Heart left ventricle (tissue), 16 donors: ENCODE results near the gene TMCO6. TPM values are rescaled to one million over a fixed set of nuclear protein-coding genes. Genes with fewer than 3 reads are reported as not detected.

ENCODE experiments used
- ATAC-seq, 4 donors: fragments of 200-7000 bp; cut with Tn5 transposase; one replicate each; pipeline ENCODE4 v1.9.1; 2020 to 2022; ENCODE audit warnings: moderate library complexity in 4 of 4, mild to moderate bottlenecking in 3 of 4, moderate number of reproducible peaks in 1 of 4
- DNase-seq, 5 donors: peaks; one replicate each; pipeline ENCODE4 v3.0.0-alpha.2; 2020
- H3K27ac ChIP-seq, 12 donors: fragments of 200-600 bp; sonication (generic) in 4 of 12; one replicate each; pipeline versions ENCODE4 v1.5.0 to v1.8.0; 2016 to 2022; ENCODE audit warnings: mild to moderate bottlenecking in 2 of 12
- H3K27me3 ChIP-seq, 9 donors: fragments of 200-600 bp; sonication (generic) in 2 of 9; one replicate each; pipeline versions ENCODE4 v1.5.1 to v1.8.0; 2016 to 2022; ENCODE audit warnings: mild to moderate bottlenecking in 3 of 9
- H3K36me3 ChIP-seq, 9 donors: fragments of 200-600 bp; sonication (generic) in 2 of 9; one replicate each; pipeline versions ENCODE4 v1.5.0 to v1.8.0; 2018 to 2022; ENCODE audit warnings: mild to moderate bottlenecking in 2 of 9
- H3K4me1 ChIP-seq, 12 donors: fragments of 200-600 bp; sonication (generic) in 4 of 12; one replicate each; pipeline versions ENCODE4 v1.5.0 to v1.8.0; 2016 to 2022; ENCODE audit warnings: mild to moderate bottlenecking in 3 of 12
- H3K4me3 ChIP-seq, 12 donors: fragments of 200-600 bp; sonication (generic) in 4 of 12; one replicate each; pipeline versions ENCODE4 v1.5.0 to v1.8.0; 2017 to 2022; ENCODE audit warnings: mild to moderate bottlenecking in 9 of 12, moderate library complexity in 4 of 12
- H3K9me3 ChIP-seq, 12 donors: fragments of 200-600 bp; sonication (generic) in 4 of 12; one replicate each; pipeline versions ENCODE4 v1.5.0 to v1.8.0; 2016 to 2022; ENCODE audit warnings: mild to moderate bottlenecking in 1 of 12
- CTCF ChIP-seq, 12 donors: fragments of 200-600 bp; sonication (generic) in 4 of 12; IDR thresholded peaks; one replicate each; pipeline versions ENCODE4 v1.5.0 to v1.8.0; 2018 to 2022; ENCODE audit warnings: antibody characterized with exemption in 12 of 12, mild to moderate bottlenecking in 5 of 12
- POLR2A ChIP-seq, 2 donors: fragments of 450-650 bp; IDR thresholded peaks; one replicate each; pipeline ENCODE4 v1.6.1; 2017; ENCODE audit warnings: antibody characterized with exemption in 2 of 2, mild to moderate bottlenecking in 2 of 2, moderate library complexity in 2 of 2
- WGBS, 4 donors: extraction: QIAGEN DNeasy Blood & Tissue Kit in 2 of 4; methylation state at CpG; one replicate each; pipeline versions ENCODE4 v1.1.5 to v1.1.7; 2013 to 2018; 5-methylcytosine and 5-hydroxymethylcytosine counted together
- intact Hi-C, 10 donors: fragments of 100-400 bp; cut with DNase I; formaldehyde crosslinking; loops; one replicate each; pipeline versions ENCODE4 v1.11.1 to v1.14.2; 2022
- polyA plus RNA-seq, 2 donors: library from polyadenylated mRNA; stranded (reverse); fragments of 200-250 nt; gene quantifications; one replicate each; pipeline ENCODE4 v1.2.3, GENCODE V29; 2013
- total RNA-seq, 9 donors: library from RNA; depleted of rRNA in 2 of 9; stranded (reverse); fragments of >200 nt in 2 of 9; fragmentation: NEBNext Ultra II Directional in 3 of 9; extraction: Animal tissue kit (Norgen Biotek cat#: 25700) in 3 of 9; gene quantifications; one replicate each; pipeline versions ENCODE4 v1.1.0 to v1.2.4, GENCODE V29; 2016 to 2023
- donor health status: ischemic (EF 13 %, LVEDD 7.1; RV severe dilation, severe dysfunction).
- donor health status: healthy with polysubstance abuse.
- donor health status: DM: no; HTN: yes; CAD: no.
- donor health status: DM: no; HTN: no; CAD: no.
- donor health status: ischemic (EF 25% LVEDD 6.9; RV normal size, moderate dysfunction).
- donor health status: ischemic (EF 25% LVEDD 5.7; RV mildly dilated, moderate dysfunction).
- donor health status: healthy.
- donor health status: DM: yes; HTN: yes; CAD: no.
- donor health status: ischemic (EF 35%, LVEDD 5.7; RV mildly dilated, moderate dysfunction).
- donor health status: nonischemic (EF 11% LVEDD 7.7; RV severe dilation, severe dysfunction).
- donor health status: DM: yes; HTN: yes; CAD: no.
- donor health status: PGD.
- donor health status: ischemic (EF 29% LVEDD 5.4; RV normal size, mild dysfunction).
- donor health status: nonischemic (EF 23%, LVEDD 6.1; RV moderate dilation, normal function).

Gene TMCO6
- total and polyA plus RNA-seq, 11 donors = 2.2 to 11.7 (median 3.9) TPM

GRCh38 chr5:140607031-140607430 lies 32.2 kb upstream of the TMCO6 start:
- no peak for DNase-seq
- no peak overlapping the region for H3K4me3 ChIP-seq
- 78 to 86% (median 82%) methylated on average over 2 of the region's 2 CpGs for WGBS, 4 donors
- no peaks in the 10 kb centered on the region for H3K27me3 ChIP-seq
- no peak for ATAC-seq
- H3K9me3 ChIP-seq = peaks cover 0 to 8% (median 0%) of the 10 kb centered on the region in 12 donors
- intact Hi-C loops = no loop called here
- no peaks in the 10 kb centered on the region for H3K36me3 ChIP-seq
- H3K27ac ChIP-seq = peak overlapping the region in 1 of 12 donors; percentile 65
- peaks cover 0 to 49% (median 2%) of the 10 kb centered on the region in 12 donors for H3K4me1 ChIP-seq
- TF ChIP-seq CTCF (IDR thresholded peaks at IDR 0.05) (no peak), POLR2A (IDR thresholded peaks at IDR 0.05) (no peak)

- ATAC-seq (no peak), DNase-seq (no peak)
- no peaks in the 10 kb centered on the region for H3K27me3 ChIP-seq
- no peak overlapping the region for H3K4me3 ChIP-seq
- peak overlapping the region in 5 of 12 donors; percentile 24 to 92 (median 41) for H3K27ac ChIP-seq
- peaks cover 0 to 50% (median 2%) of the 10 kb centered on the region in 12 donors for H3K4me1 ChIP-seq
- peaks cover 0 to 8% (median 0%) of the 10 kb centered on the region in 12 donors for H3K9me3 ChIP-seq
- no peaks in the 10 kb centered on the region for H3K36me3 ChIP-seq
- intact Hi-C loops = no loop called here
- TF ChIP-seq CTCF (IDR thresholded peaks at IDR 0.05) (no peak), POLR2A (IDR thresholded peaks at IDR 0.05) (no peak)
Observed at GRCh38 chr5:140608722-140609121, 30.5 kb upstream of the TMCO6 start.

GRCh38 chr5:140609126-140609525 lies 30.1 kb upstream of the TMCO6 start:
- intact Hi-C loops = no loop called here

GRCh38 chr5:140611020-140611521 lies 28.2 kb upstream of the TMCO6 start:
- H3K4me3 ChIP-seq = no peak overlapping the region
- peaks cover 0 to 58% (median 2%) of the 10 kb centered on the region in 12 donors for H3K4me1 ChIP-seq
- TF ChIP-seq POLR2A (IDR thresholded peaks at IDR 0.05) (no peak), CTCF (IDR thresholded peaks at IDR 0.05) (no peak)
- peak overlapping the region in 8 of 12 donors; percentile 4 to 92 (median 16) for H3K27ac ChIP-seq
- ATAC-seq = no peak
- no peak for DNase-seq
- H3K9me3 ChIP-seq = peaks cover 0 to 8% (median 0%) of the 10 kb centered on the region in 12 donors
- no peaks in the 10 kb centered on the region for H3K36me3 ChIP-seq
- no peaks in the 10 kb centered on the region for H3K27me3 ChIP-seq
- WGBS, 4 donors = 44 to 74% (median 54%) methylated on average over 2 of the region's 2 CpGs
- intact Hi-C loops = no loop called here

More at GRCh38 chr5:140609126-140609525, 30.1 kb upstream of the TMCO6 start:
- Histone ChIP-seq H3K4me3 (no peak overlapping the region), H3K27ac (peak overlapping the region in 6 of 12 donors; percentile 24 to 92 (median 48)), H3K36me3 (no peaks in the 10 kb centered on the region), H3K27me3 (no peaks in the 10 kb centered on the region), H3K9me3 (peaks cover 0 to 8% (median 0%) of the 10 kb centered on the region in 12 donors), H3K4me1 (peaks cover 0 to 50% (median 2%) of the 10 kb centered on the region in 12 donors)
- DNase-seq = peak; percentile 34 to 65 (median 54)
- TF ChIP-seq POLR2A (IDR thresholded peaks at IDR 0.05) = no peak
- TF ChIP-seq CTCF (IDR thresholded peaks at IDR 0.05) = no peak
- ATAC-seq = peak; percentile 32 to 80 (median 65)
- 59 to 64% (median 62%) methylated on average over 4 of the region's 4 CpGs for WGBS, 4 donors
